ENCODE results near the gene AGRN.
"Not testable (repeated sequence)": the region's sequence is repeated elsewhere in the genome, so short reads cannot be mapped to it uniquely, and the experiment has no call there.

AGRN gene

GRCh38 chr1:1075148-1075935 lies 55.4 kb downstream of the AGRN start:
- TF ChIP-seq ZC3H10 (CRISPR knock-in tag; IDR thresholded peaks at IDR 0.05) (no peak), RARB (CRISPR knock-in tag; IDR thresholded peaks at IDR 0.05) (no peak), CSDC2 (CRISPR knock-in tag; IDR thresholded peaks at IDR 0.05) (no peak), ZFP3 (CRISPR knock-in tag; IDR thresholded peaks at IDR 0.05) (no peak), ZNF8 (CRISPR knock-in tag; IDR thresholded peaks at IDR 0.05) (no peak), GLIS3 (CRISPR knock-in tag; IDR thresholded peaks at IDR 0.05) (no peak), BACH2 (CRISPR knock-in tag; IDR thresholded peaks at IDR 0.05; ENCODE audit: borderline replicate concordance) (no peak), OSR1 (CRISPR knock-in tag; IDR thresholded peaks at IDR 0.05) (no peak), TCF4 (CRISPR knock-in tag; IDR thresholded peaks at IDR 0.05; ENCODE audit: borderline replicate concordance) (no peak), ZNF565 (CRISPR knock-in tag; conservative IDR thresholded peaks at IDR 0.05; ENCODE audit: low read depth) (no peak), SNAI2 (CRISPR knock-in tag; IDR thresholded peaks at IDR 0.05) (no peak), CREB5 (CRISPR knock-in tag; IDR thresholded peaks at IDR 0.05; ENCODE audit: low read depth) (no peak), ESRRG (CRISPR knock-in tag; IDR thresholded peaks at IDR 0.05) (no peak), TOX (CRISPR knock-in tag; IDR thresholded peaks at IDR 0.05; ENCODE audit: borderline replicate concordance) (no peak), ARNTL (CRISPR knock-in tag; IDR thresholded peaks at IDR 0.05; ENCODE audit: borderline replicate concordance, low read depth) (no peak), PPARA (CRISPR knock-in tag; IDR thresholded peaks at IDR 0.05; ENCODE audit: borderline replicate concordance) (no peak), ZNF70 (CRISPR knock-in tag; IDR thresholded peaks at IDR 0.05) (no peak), ZFP30 (CRISPR knock-in tag; IDR thresholded peaks at IDR 0.05) (no peak)
- TF ChIP-seq, protein P1, sequence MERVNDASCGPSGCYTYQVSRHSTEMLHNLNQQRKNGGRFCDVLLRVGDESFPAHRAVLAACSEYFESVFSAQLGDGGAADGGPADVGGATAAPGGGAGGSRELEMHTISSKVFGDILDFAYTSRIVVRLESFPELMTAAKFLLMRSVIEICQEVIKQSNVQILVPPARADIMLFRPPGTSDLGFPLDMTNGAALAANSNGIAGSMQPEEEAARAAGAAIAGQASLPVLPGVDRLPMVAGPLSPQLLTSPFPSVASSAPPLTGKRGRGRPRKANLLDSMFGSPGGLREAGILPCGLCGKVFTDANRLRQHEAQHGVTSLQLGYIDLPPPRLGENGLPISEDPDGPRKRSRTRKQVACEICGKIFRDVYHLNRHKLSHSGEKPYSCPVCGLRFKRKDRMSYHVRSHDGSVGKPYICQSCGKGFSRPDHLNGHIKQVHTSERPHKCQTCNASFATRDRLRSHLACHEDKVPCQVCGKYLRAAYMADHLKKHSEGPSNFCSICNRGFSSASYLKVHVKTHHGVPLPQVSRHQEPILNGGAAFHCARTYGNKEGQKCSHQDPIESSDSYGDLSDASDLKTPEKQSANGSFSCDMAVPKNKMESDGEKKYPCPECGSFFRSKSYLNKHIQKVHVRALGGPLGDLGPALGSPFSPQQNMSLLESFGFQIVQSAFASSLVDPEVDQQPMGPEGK (CRISPR knock-in tag; IDR thresholded peaks at IDR 0.05; ENCODE audit: borderline replicate concordance), result no peak
- TF ChIP-seq, protein P2, sequence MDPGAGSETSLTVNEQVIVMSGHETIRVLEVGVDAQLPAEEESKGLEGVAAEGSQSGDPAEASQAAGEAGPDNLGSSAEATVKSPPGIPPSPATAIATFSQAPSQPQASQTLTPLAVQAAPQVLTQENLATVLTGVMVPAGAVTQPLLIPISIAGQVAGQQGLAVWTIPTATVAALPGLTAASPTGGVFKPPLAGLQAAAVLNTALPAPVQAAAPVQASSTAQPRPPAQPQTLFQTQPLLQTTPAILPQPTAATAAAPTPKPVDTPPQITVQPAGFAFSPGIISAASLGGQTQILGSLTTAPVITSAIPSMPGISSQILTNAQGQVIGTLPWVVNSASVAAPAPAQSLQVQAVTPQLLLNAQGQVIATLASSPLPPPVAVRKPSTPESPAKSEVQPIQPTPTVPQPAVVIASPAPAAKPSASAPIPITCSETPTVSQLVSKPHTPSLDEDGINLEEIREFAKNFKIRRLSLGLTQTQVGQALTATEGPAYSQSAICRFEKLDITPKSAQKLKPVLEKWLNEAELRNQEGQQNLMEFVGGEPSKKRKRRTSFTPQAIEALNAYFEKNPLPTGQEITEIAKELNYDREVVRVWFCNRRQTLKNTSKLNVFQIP (CRISPR knock-in tag; IDR thresholded peaks at IDR 0.05; ENCODE audit: borderline replicate concordance, low read depth), result no peak
- no peak for ATAC-seq

- not testable (repeated sequence) for ATAC-seq
Observed at GRCh38 chr1:1077396-1077795, 57.5 kb downstream of the AGRN start.

DNA sequence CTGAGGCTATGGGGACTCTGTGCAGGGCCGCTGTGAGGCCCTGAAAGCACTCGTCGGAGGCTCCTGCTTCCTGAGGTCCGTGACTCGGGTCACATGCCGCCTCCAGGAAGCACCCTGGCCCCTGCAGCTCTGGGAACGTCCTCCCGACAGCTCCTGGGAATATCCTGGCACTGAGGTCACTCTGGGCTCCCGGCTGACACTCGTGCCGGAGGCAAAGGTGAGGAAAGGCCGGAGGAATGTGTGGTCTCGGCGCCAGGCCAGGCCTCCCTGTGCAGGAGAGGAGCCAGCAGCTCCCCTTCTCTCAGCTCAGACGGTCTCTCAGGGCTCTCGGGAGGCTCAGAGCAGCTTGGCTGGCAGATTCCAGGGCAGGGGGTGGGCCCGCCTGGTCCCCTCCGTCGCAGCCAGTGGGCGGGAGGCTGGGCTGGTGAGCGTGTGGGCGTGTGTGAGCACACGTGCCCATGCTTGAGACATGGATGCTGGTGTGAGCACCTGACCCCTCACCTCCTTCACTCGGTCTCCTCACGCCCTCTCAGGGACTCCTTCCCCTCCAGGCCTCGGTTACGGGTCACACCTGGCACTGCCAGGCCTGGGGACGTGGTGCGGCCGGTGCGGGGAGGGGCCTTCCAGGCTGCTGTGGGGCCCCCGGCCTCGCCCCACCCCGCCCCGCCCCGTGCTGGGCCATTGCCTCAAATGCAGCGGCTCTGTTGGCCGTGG lies 59.6 kb downstream of the AGRN start:
- ATAC-seq, result peak; percentile 85
- TF ChIP-seq ESRRG (CRISPR knock-in tag; IDR thresholded peaks at IDR 0.05), result no peak
- no peak for TF ChIP-seq CSDC2 (CRISPR knock-in tag; IDR thresholded peaks at IDR 0.05)
- no peak for TF ChIP-seq ZC3H10 (CRISPR knock-in tag; IDR thresholded peaks at IDR 0.05)
- TF ChIP-seq, protein P2 (CRISPR knock-in tag; IDR thresholded peaks at IDR 0.05; ENCODE audit: borderline replicate concordance, low read depth), result no peak
- TF ChIP-seq TSHZ2 (CRISPR knock-in tag; IDR thresholded peaks at IDR 0.05), result no peak
- TF ChIP-seq, protein P1 (CRISPR knock-in tag; IDR thresholded peaks at IDR 0.05; ENCODE audit: borderline replicate concordance), result no peak

All from SK-N-SH treated with all-trans-retinoic acid at 6 μM for 48 hours (cell line).